Fibroblast of mammary gland (primary cell): ENCODE results near the gene HIRA.
A peak's percentile ranks its signal among the peaks of the same experiment; 100 is the strongest.

Experiments used
- DNase-seq: peaks from one replicate; pipeline ENCODE4 v3.0.0-alpha.2; 2010; ENCODE audit warnings: low read depth
- H3K4me3 ChIP-seq: 2 replicates; pipeline ENCODE4 v1.5.1; 2011; ENCODE audit warnings: low read depth, mild to moderate bottlenecking, low read length, moderate library complexity; ENCODE audit not compliant: control insufficient read depth
- CTCF ChIP-seq: conservative IDR thresholded peaks from 2 replicates; pipeline ENCODE4 v1.5.1; 2011; ENCODE audit warnings: low read depth, low read length, inconsistent platforms; ENCODE audit not compliant: control insufficient read depth, insufficient read depth

HIRA gene

GRCh38 chr22:19387038-19387437 is 44.5 kb downstream of the HIRA start:
- TF ChIP-seq CTCF: no peak
- H3K4me3 ChIP-seq: no peak overlapping the region
- DNase-seq: peak; percentile 25

GRCh38 chr22:19386248-19386647 is 45.3 kb downstream of the HIRA start:
- DNase-seq: no peak
- TF ChIP-seq CTCF: no peak
- no peak overlapping the region for H3K4me3 ChIP-seq

- DNase-seq: no peak
- H3K4me3 ChIP-seq: no peak overlapping the region
- TF ChIP-seq CTCF: no peak
Measured at GRCh38 chr22:19385221-19385906, 46.2 kb downstream of the HIRA start.

GRCh38 chr22:19383292-19383691 is 48.2 kb downstream of the HIRA start:
- H3K4me3 ChIP-seq: no peak overlapping the region
- no peak for TF ChIP-seq CTCF
- DNase-seq: no peak

- DNase-seq: no peak
- H3K4me3 ChIP-seq: no peak overlapping the region
- TF ChIP-seq CTCF: no peak
Measured at GRCh38 chr22:19382240-19382639, 49.3 kb downstream of the HIRA start.

- no peak for DNase-seq
- H3K4me3 ChIP-seq: no peak overlapping the region
- TF ChIP-seq CTCF: no peak
Measured at GRCh38 chr22:19378344-19378674, 53.2 kb downstream of the HIRA start.
